ENCODE measurements around the gene NUDT3. TPM values are rescaled to one million over a fixed set of nuclear protein-coding genes. Genes with fewer than 3 reads are reported as not detected.

NUDT3 gene
- polyA plus RNA-seq, 3 donors, result 9.3 to 33.3 (median 10.9) TPM

DNA sequence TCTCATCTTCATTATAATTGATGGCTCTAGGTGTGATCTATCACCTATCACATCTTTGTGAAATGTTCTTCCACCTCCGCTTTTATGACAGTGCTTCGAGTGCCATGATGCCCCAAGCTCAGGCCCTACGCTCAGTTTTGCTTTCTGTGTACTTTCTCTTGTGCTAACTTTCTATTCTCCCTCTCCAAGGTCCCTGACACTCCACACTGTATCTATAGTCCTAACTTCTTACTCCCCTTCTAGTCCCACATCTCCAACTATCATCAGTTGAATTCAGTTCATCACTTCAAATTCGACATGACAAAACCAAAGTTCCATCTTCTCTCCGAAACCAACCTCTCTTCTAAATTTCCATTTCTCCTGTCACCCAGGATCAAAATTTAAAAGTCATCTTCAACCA, 16.6 kb downstream of the NUDT3 start:
- TF ChIP-seq, protein P1, sequence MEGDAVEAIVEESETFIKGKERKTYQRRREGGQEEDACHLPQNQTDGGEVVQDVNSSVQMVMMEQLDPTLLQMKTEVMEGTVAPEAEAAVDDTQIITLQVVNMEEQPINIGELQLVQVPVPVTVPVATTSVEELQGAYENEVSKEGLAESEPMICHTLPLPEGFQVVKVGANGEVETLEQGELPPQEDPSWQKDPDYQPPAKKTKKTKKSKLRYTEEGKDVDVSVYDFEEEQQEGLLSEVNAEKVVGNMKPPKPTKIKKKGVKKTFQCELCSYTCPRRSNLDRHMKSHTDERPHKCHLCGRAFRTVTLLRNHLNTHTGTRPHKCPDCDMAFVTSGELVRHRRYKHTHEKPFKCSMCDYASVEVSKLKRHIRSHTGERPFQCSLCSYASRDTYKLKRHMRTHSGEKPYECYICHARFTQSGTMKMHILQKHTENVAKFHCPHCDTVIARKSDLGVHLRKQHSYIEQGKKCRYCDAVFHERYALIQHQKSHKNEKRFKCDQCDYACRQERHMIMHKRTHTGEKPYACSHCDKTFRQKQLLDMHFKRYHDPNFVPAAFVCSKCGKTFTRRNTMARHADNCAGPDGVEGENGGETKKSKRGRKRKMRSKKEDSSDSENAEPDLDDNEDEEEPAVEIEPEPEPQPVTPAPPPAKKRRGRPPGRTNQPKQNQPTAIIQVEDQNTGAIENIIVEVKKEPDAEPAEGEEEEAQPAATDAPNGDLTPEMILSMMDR (IDR thresholded peaks at IDR 0.05), result no peak
- no peak for DNase-seq
- Histone ChIP-seq H3K4me1 (ENCODE audit: control insufficient read depth in 1 of 2, insufficient read depth in 2 of 2, low read length in 2 of 2) (peaks cover 35 to 38% of the 10 kb centered on the region in 2 donors), H3K9me3 (replicated peaks in 1 of 2; ENCODE audit: control insufficient read depth in 1 of 2, insufficient read depth in 1 of 2, low read length in 2 of 2) (no peaks in the 10 kb centered on the region), H3K4me3 (replicated peaks in 1 of 3; ENCODE audit: low read depth in 2 of 3, low read length in 3 of 3) (no peak overlapping the region), H3K79me2 (ENCODE audit: insufficient read depth, low read length) (peaks cover 94% of the 10 kb centered on the region), H3K27me3 (ENCODE audit: control insufficient read depth in 2 of 2, insufficient read depth in 2 of 2, low read length in 2 of 2) (no peaks in the 10 kb centered on the region), H2AFZ (ENCODE audit: insufficient read depth, low read depth, low read length, poor library complexity, severe bottlenecking) (no peak overlapping the region), H3K9ac (ENCODE audit: insufficient read depth, low read length, poor library complexity, severe bottlenecking) (no peak overlapping the region), H3K4me2 (replicated peaks; ENCODE audit: extremely low read depth, low read length, poor library complexity, severe bottlenecking) (no peak overlapping the region), H3K36me3 (replicated peaks in 1 of 2; ENCODE audit: control insufficient read depth in 1 of 2, insufficient read depth in 2 of 2, low read length in 2 of 2) (peaks cover 0 to 11% of the 10 kb centered on the region in 2 donors), H4K20me1 (ENCODE audit: insufficient read depth, low read length) (peaks cover 90% of the 10 kb centered on the region), H3K27ac (ENCODE audit: low read depth in 1 of 2, low read length in 2 of 2) (peak overlapping the region in 1 of 2 donors; percentile 52)
- Mint-ChIP-seq H3K27ac (no peak overlapping the region), H3K36me3 (peaks cover 10 to 11% of the 10 kb centered on the region in 2 donors), H3K4me1 (peaks cover 33% of the 10 kb centered on the region), H3K4me3 (no peak overlapping the region), H3K27me3 (ENCODE audit: low read depth in 3 of 3) (peaks cover 0 to 2% (median 0%) of the 10 kb centered on the region in 3 donors), H3K9me3 (peaks cover 0 to 3% (median 0%) of the 10 kb centered on the region in 7 donors)
- intact Hi-C loops (cut with micrococcal nuclease), result loop anchor here in 1 of 2 donors (2.0 kb wide), 1 partner anchor 15 kb away; no protein-coding TSS in a partner anchor
- 98% methylated on average over 5 of the region's 5 CpGs for WGBS (ENCODE audit: insufficient coverage)

GRCh38 chr6:34374508-34374907, 18.0 kb downstream of the NUDT3 start:
- Histone ChIP-seq H3K4me2 (replicated peaks; ENCODE audit: extremely low read depth, low read length, poor library complexity, severe bottlenecking) (peak overlapping the region; percentile 52), H2AFZ (ENCODE audit: insufficient read depth, low read depth, low read length, poor library complexity, severe bottlenecking) (no peak overlapping the region), H4K20me1 (ENCODE audit: insufficient read depth, low read length) (peaks cover 90% of the 10 kb centered on the region), H3K4me1 (ENCODE audit: control insufficient read depth in 1 of 2, insufficient read depth in 2 of 2, low read length in 2 of 2) (peaks cover 48 to 52% of the 10 kb centered on the region in 2 donors), H3K9ac (ENCODE audit: insufficient read depth, low read length, poor library complexity, severe bottlenecking) (peak overlapping the region; percentile 37), H3K4me3 (replicated peaks in 1 of 3; ENCODE audit: low read depth in 2 of 3, low read length in 3 of 3) (peak overlapping the region in 1 of 3 experiments; percentile 42), H3K36me3 (replicated peaks in 1 of 2; ENCODE audit: control insufficient read depth in 1 of 2, insufficient read depth in 2 of 2, low read length in 2 of 2) (peaks cover 0 to 8% of the 10 kb centered on the region in 2 donors), H3K9me3 (replicated peaks in 1 of 2; ENCODE audit: control insufficient read depth in 1 of 2, insufficient read depth in 1 of 2, low read length in 2 of 2) (no peaks in the 10 kb centered on the region), H3K27me3 (ENCODE audit: control insufficient read depth in 2 of 2, insufficient read depth in 2 of 2, low read length in 2 of 2) (no peaks in the 10 kb centered on the region), H3K79me2 (ENCODE audit: insufficient read depth, low read length) (peaks cover 93% of the 10 kb centered on the region), H3K27ac (ENCODE audit: low read depth in 1 of 2, low read length in 2 of 2) (peak overlapping the region in 1 of 2 donors; percentile 94)
- Mint-ChIP-seq H3K27me3 (ENCODE audit: low read depth in 3 of 3) (peaks cover 0 to 2% (median 0%) of the 10 kb centered on the region in 3 donors), H3K9me3 (peaks cover 0 to 4% (median 0%) of the 10 kb centered on the region in 7 donors), H3K36me3 (peaks cover 11 to 13% of the 10 kb centered on the region in 2 donors), H3K4me3 (no peak overlapping the region), H3K4me1 (peaks cover 38% of the 10 kb centered on the region), H3K27ac (no peak overlapping the region)
- TF ChIP-seq, protein P1 (IDR thresholded peaks at IDR 0.05), result no peak
- WGBS (ENCODE audit: insufficient coverage), result 52% methylated on average over 3 of the region's 4 CpGs
- intact Hi-C loops (cut with micrococcal nuclease), result no loop called here
- no peak for DNase-seq
